ENCODE data around the gene CFAP107.
"Not testable (repeated sequence)": the region's sequence is repeated elsewhere in the genome, so short reads cannot be mapped to it uniquely, and the experiment has no call there.

The CFAP107 gene

DNA sequence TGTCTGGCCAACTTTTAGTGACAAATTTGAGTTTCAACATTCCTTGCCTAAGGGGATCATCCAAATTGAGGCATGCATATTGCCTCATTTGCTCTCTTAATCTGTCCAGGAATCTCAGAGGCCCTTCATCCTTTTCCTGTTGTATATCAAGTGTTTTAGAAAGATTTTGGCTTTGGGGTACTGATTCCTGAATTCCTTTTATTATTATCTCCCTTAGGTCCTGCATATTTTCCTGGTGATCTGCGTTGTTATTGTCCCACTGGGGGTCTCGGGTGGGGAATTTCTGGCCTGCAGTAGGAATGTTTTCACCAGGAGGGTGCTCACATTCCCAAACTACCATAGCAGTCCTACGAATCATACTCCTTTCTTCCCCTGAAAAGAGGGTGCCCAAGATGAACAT lies 34.5 kb upstream of the CFAP107 start:
- no peak overlapping the region for H3K27ac ChIP-seq (ENCODE audit: low read length)

DNA sequence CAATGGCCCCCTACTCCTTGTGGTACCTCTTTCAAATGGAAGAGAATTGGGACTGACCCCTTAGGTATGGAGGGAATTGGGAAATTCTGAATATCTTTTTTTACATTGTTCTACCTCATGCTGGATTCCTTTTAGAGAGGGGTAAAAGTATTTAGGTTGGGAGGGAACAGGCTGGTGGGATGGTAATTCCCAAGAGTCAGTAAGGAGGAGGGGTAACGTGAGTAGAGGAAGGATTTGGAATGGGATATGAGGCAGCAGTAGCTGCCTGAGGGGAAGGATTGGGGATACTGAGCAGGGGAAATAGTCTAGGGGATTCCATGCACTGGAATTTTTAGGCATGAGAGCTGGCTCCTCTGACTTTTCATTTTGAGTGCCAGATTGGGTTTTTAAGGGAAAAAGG lies 33.9 kb upstream of the CFAP107 start:
- no peaks in the 10 kb centered on the region for H3K79me2 ChIP-seq (ENCODE audit: low read length)
- no peak overlapping the region for H3K4me2 ChIP-seq (ENCODE audit: low read length)
- H3K36me3 ChIP-seq (replicated peaks; ENCODE audit: low read depth, low read length), result no peaks in the 10 kb centered on the region
- TF ChIP-seq, protein P1, sequence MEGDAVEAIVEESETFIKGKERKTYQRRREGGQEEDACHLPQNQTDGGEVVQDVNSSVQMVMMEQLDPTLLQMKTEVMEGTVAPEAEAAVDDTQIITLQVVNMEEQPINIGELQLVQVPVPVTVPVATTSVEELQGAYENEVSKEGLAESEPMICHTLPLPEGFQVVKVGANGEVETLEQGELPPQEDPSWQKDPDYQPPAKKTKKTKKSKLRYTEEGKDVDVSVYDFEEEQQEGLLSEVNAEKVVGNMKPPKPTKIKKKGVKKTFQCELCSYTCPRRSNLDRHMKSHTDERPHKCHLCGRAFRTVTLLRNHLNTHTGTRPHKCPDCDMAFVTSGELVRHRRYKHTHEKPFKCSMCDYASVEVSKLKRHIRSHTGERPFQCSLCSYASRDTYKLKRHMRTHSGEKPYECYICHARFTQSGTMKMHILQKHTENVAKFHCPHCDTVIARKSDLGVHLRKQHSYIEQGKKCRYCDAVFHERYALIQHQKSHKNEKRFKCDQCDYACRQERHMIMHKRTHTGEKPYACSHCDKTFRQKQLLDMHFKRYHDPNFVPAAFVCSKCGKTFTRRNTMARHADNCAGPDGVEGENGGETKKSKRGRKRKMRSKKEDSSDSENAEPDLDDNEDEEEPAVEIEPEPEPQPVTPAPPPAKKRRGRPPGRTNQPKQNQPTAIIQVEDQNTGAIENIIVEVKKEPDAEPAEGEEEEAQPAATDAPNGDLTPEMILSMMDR (IDR thresholded peaks at IDR 0.05; ENCODE audit: low read depth, low read length), result no peak
- no peak for TF ChIP-seq EZH2phosphoT487 (IDR thresholded peaks at IDR 0.05; ENCODE audit: low read depth)
- no peaks in the 10 kb centered on the region for H3K4me1 ChIP-seq (ENCODE audit: low read length)
- no peaks in the 10 kb centered on the region for H4K20me1 ChIP-seq (ENCODE audit: insufficient read depth, low read length)
- H3K9me3 ChIP-seq (ENCODE audit: insufficient read depth, low read length), result no peaks in the 10 kb centered on the region
- H3K9ac ChIP-seq (ENCODE audit: low read length), result no peak overlapping the region
- no peak overlapping the region for H3K27ac ChIP-seq (ENCODE audit: low read length)
- H3K27me3 ChIP-seq (ENCODE audit: low read depth, low read length), result no peaks in the 10 kb centered on the region
- H3K4me3 ChIP-seq (ENCODE audit: low read length), result no peak overlapping the region
- no peak overlapping the region for H2AFZ ChIP-seq (ENCODE audit: low read depth, low read length)

More for the DNA sequence above, 34.5 kb upstream of the CFAP107 start:
- H2AFZ ChIP-seq (ENCODE audit: low read depth, low read length), result no peak overlapping the region
- no peaks in the 10 kb centered on the region for H3K79me2 ChIP-seq (ENCODE audit: low read length)
- H3K4me1 ChIP-seq (ENCODE audit: low read length), result no peaks in the 10 kb centered on the region
- no peak overlapping the region for H3K9ac ChIP-seq (ENCODE audit: low read length)
- TF ChIP-seq, protein P1 (IDR thresholded peaks at IDR 0.05; ENCODE audit: low read depth, low read length), result no peak
- no peak for TF ChIP-seq EZH2phosphoT487 (IDR thresholded peaks at IDR 0.05; ENCODE audit: low read depth)
- H3K4me3 ChIP-seq (ENCODE audit: low read length), result no peak overlapping the region
- no peaks in the 10 kb centered on the region for H3K27me3 ChIP-seq (ENCODE audit: low read depth, low read length)
- no peaks in the 10 kb centered on the region for H3K36me3 ChIP-seq (replicated peaks; ENCODE audit: low read depth, low read length)
- H3K9me3 ChIP-seq (ENCODE audit: insufficient read depth, low read length), result no peaks in the 10 kb centered on the region
- H3K4me2 ChIP-seq (ENCODE audit: low read length), result no peak overlapping the region
- no peaks in the 10 kb centered on the region for H4K20me1 ChIP-seq (ENCODE audit: insufficient read depth, low read length)

- Histone ChIP-seq H3K27me3 (ENCODE audit: low read depth, low read length) (no peaks in the 10 kb centered on the region), H3K36me3 (replicated peaks; ENCODE audit: low read depth, low read length) (no peaks in the 10 kb centered on the region), H3K9me3 (ENCODE audit: insufficient read depth, low read length) (no peaks in the 10 kb centered on the region), H4K20me1 (ENCODE audit: insufficient read depth, low read length) (no peaks in the 10 kb centered on the region), H3K27ac (ENCODE audit: low read length) (no peak overlapping the region), H3K9ac (ENCODE audit: low read length) (no peak overlapping the region), H3K4me3 (ENCODE audit: low read length) (no peak overlapping the region), H3K79me2 (ENCODE audit: low read length) (no peaks in the 10 kb centered on the region), H3K4me1 (ENCODE audit: low read length) (no peaks in the 10 kb centered on the region), H2AFZ (ENCODE audit: low read depth, low read length) (no peak overlapping the region), H3K4me2 (ENCODE audit: low read length) (no peak overlapping the region)
- TF ChIP-seq, protein P1 (IDR thresholded peaks at IDR 0.05; ENCODE audit: low read depth, low read length), result no peak
- TF ChIP-seq EZH2phosphoT487 (IDR thresholded peaks at IDR 0.05; ENCODE audit: low read depth), result no peak
Measured at GRCh38 chr1:12712929-12713328, 33.1 kb upstream of the CFAP107 start.

- H3K36me3 ChIP-seq (replicated peaks; ENCODE audit: low read depth, low read length); H3K4me2 ChIP-seq (ENCODE audit: low read length); H3K4me3 ChIP-seq (ENCODE audit: low read length); H2AFZ ChIP-seq (ENCODE audit: low read depth, low read length); H3K27ac ChIP-seq (ENCODE audit: low read length); H3K27me3 ChIP-seq (ENCODE audit: low read depth, low read length); H3K79me2 ChIP-seq (ENCODE audit: low read length); H3K9me3 ChIP-seq (ENCODE audit: insufficient read depth, low read length); H4K20me1 ChIP-seq (ENCODE audit: insufficient read depth, low read length); H3K9ac ChIP-seq (ENCODE audit: low read length); H3K4me1 ChIP-seq (ENCODE audit: low read length): not testable (repeated sequence)
Measured at GRCh38 chr1:12713651-12714050, 32.3 kb upstream of the CFAP107 start.
